PC-3 (cell line): ENCODE results near the gene RAD51C. TPM values are rescaled to one million over a fixed set of nuclear protein-coding genes. Genes with fewer than 3 reads are reported as not detected.

Experiments
- ATAC-seq: fragments of 200-7000 bp; cut with Tn5 transposase; 2 replicates; pipeline ENCODE4 v1.9.1; 2020; ENCODE audit warnings: mild to moderate bottlenecking, moderate library complexity
- BruUV-seq: library from RNA; stranded (reverse); fragments of 400-500 nt; replicated peaks from 2 replicates; lab custom pipeline; 2021; lab: Mats Ljungman, UMichigan
- CTCF ChIA-PET: fragments of 300-600 bp; sonication (Branson Sonifier 250); formaldehyde crosslinking; loops from one replicate; lab custom pipeline; 2022; ENCODE audit warnings: antibody characterized with exemption; lab: Charles Lee
- POLR2A ChIA-PET: fragments of 300-600 bp; sonication (Branson Sonifier 250); formaldehyde crosslinking; loops from one replicate; lab custom pipeline; 2022; ENCODE audit warnings: antibody characterized with exemption; ENCODE audit not compliant: unreplicated experiment; lab: Charles Lee
- DNase-seq: peaks from one replicate; pipeline ENCODE4 v3.0.0-alpha.2; 2015
- H2AFZ ChIP-seq: fragments of 300-600 bp; sonication (generic); 2 replicates; pipeline ENCODE4 v1.6.0; 2016; ENCODE audit warnings: antibody characterized with exemption, low read length
- H3F3A ChIP-seq: fragments of 300-600 bp; sonication (generic); one replicate; pipeline ENCODE4 v1.6.0; 2017; ENCODE audit warnings: antibody characterized with exemption, low read length, control low read depth, mild to moderate bottlenecking; ENCODE audit not compliant: unreplicated experiment
- H3K27ac ChIP-seq: fragments of 300-600 bp; sonication (generic); 2 replicates; pipeline ENCODE4 v1.5.1; 2016; ENCODE audit warnings: mild to moderate bottlenecking, low read length
- H3K27me3 ChIP-seq: fragments of 300-600 bp; sonication (generic); 2 replicates; pipeline ENCODE4 v1.6.1; 2016; ENCODE audit warnings: low read length, mixed read lengths
- H3K36me3 ChIP-seq: fragments of 300-600 bp; sonication (generic); 2 replicates; pipeline ENCODE4 v1.6.1; 2016; ENCODE audit warnings: low read depth, mixed run types, low read length, mixed read lengths
- H3K4me1 ChIP-seq: fragments of 300-600 bp; sonication (generic); 2 replicates; pipeline ENCODE4 v1.5.1; 2016; ENCODE audit warnings: low read length; ENCODE audit not compliant: insufficient read depth
- H3K4me2 ChIP-seq: fragments of 300-600 bp; sonication (generic); 2 replicates; pipeline ENCODE4 v1.6.0; 2016; ENCODE audit warnings: low read length
- H3K4me3 ChIP-seq: fragments of 300-600 bp; sonication (generic); 2 replicates; pipeline ENCODE4 v1.5.1; 2016; ENCODE audit warnings: mild to moderate bottlenecking, low read length, mixed read lengths
- H3K79me2 ChIP-seq: fragments of 300-600 bp; sonication (generic); 2 replicates; pipeline ENCODE4 v1.6.1; 2017; ENCODE audit warnings: low read length, mixed read lengths
- H3K9ac ChIP-seq: fragments of 300-600 bp; sonication (generic); 2 replicates; pipeline ENCODE4 v1.6.0; 2016; ENCODE audit warnings: mild to moderate bottlenecking, low read length
- H3K9me2 ChIP-seq: fragments of 300-600 bp; sonication (generic); replicated peaks from 2 replicates; pipeline ENCODE4 v1.6.1; 2016; ENCODE audit warnings: mixed run types, low read length, mixed read lengths
- H3K9me3 ChIP-seq: fragments of 300-600 bp; sonication (generic); 2 replicates; pipeline ENCODE4 v1.6.1; 2016; ENCODE audit warnings: low read length, mixed read lengths
- H4K20me1 ChIP-seq: fragments of 300-600 bp; sonication (generic); 2 replicates; pipeline ENCODE4 v1.6.1; 2016; ENCODE audit warnings: low read length, mixed read lengths
- CTCF ChIP-seq: fragments of 300-600 bp; sonication (generic); conservative IDR thresholded peaks from 2 replicates; pipeline ENCODE4 v1.5.1; 2017; ENCODE audit warnings: antibody characterized with exemption, low read depth, mild to moderate bottlenecking, low read length
- EZH2 ChIP-seq: fragments of 300-600 bp; sonication (generic); IDR thresholded peaks from one replicate; pipeline ENCODE4 v1.6.1; 2017; ENCODE audit warnings: antibody characterized with exemption, mild to moderate bottlenecking, low read length; ENCODE audit not compliant: unreplicated experiment
- EZH2phosphoT487 ChIP-seq: fragments of 300-600 bp; sonication (generic); IDR thresholded peaks from 2 replicates; pipeline ENCODE4 v1.6.1; 2018; ENCODE audit warnings: mild to moderate bottlenecking, antibody characterized with exemption, low read length, borderline replicate concordance
- intact Hi-C: fragments of 100-400 bp; cut with micrococcal nuclease; formaldehyde crosslinking; loops from 2 replicates; pipeline ENCODE4 v1.9.0; 2023
- total RNA-seq: library from RNA; depleted of rRNA; stranded (reverse); fragments of >200 nt; gene quantifications from 2 replicates; pipeline ENCODE4 v1.2.3, GENCODE V29; 2014

The RAD51C gene
- total RNA-seq, 1 experiment from 2014 or later = 71.1 TPM

- no peaks in the 10 kb centered on the region for H4K20me1 ChIP-seq
- H3K9me3 ChIP-seq = no peaks in the 10 kb centered on the region
- intact Hi-C loops = loop anchor here (1.0 to 2.0 kb wide), 2 partner anchors 9 to 37 kb away; no protein-coding TSS in a partner anchor
- H3K4me3 ChIP-seq = peak overlapping the region; percentile 20; the same call in 1 of the 2 replicates
- H2AFZ ChIP-seq = 0 out of 2 replicates have a peak overlapping the region, but pooled peaks have one; percentile 14
- CTCF ChIA-PET = no interaction called here
- H3K36me3 ChIP-seq = no peaks in the 10 kb centered on the region
- no peaks in the 10 kb centered on the region for H3K79me2 ChIP-seq
- peak overlapping the region; percentile 87 for H3K9ac ChIP-seq
- H3F3A ChIP-seq = peaks cover 10% of the 10 kb centered on the region
- peak overlapping the region; percentile 92 for H3K27ac ChIP-seq
- peak; percentile 87 for DNase-seq
- H3K9me2 ChIP-seq = no peaks in the 10 kb centered on the region
- H3K4me1 ChIP-seq = peaks cover 47% of the 10 kb centered on the region
- BruUV-seq = no TSS peak
- peak; percentile 74 for ATAC-seq
- no peaks in the 10 kb centered on the region for H3K27me3 ChIP-seq
- POLR2A ChIA-PET = interaction anchor here (0.6 to 0.7 kb wide), 2 partner anchors 36 to 37 kb away, joined by 4 to 8 read pairs; no protein-coding TSS in a partner anchor
- TF ChIP-seq EZH2phosphoT487 = no peak
- TF ChIP-seq CTCF = no peak
- TF ChIP-seq EZH2 = no peak
- peak overlapping the region; percentile 97 for H3K4me2 ChIP-seq
Measured at GRCh38 chr17:58667934-58668597, 24.3 kb upstream of the RAD51C start.

GRCh38 chr17:58668598-58668935 is 23.8 kb upstream of the RAD51C start:
- peak overlapping the region; percentile 14; the same call in 1 of the 2 replicates for H2AFZ ChIP-seq

More at GRCh38 chr17:58668598-58668935, 23.8 kb upstream of the RAD51C start:
- CTCF ChIA-PET = no interaction called here
- H3K9me2 ChIP-seq = no peaks in the 10 kb centered on the region
- no peak for ATAC-seq
- no peaks in the 10 kb centered on the region for H3K9me3 ChIP-seq
- intact Hi-C loops = no loop called here
- peaks cover 10% of the 10 kb centered on the region for H3F3A ChIP-seq
- H3K4me2 ChIP-seq = peak overlapping the region; percentile 97
- POLR2A ChIA-PET = interaction anchor here (0.6 kb wide), 1 partner anchor 37 kb away, joined by 4 read pairs; no protein-coding TSS in a partner anchor
- H3K79me2 ChIP-seq = no peaks in the 10 kb centered on the region
- DNase-seq = peak; percentile 33
- TF ChIP-seq EZH2 (no peak), EZH2phosphoT487 (no peak), CTCF (no peak)
- H3K4me1 ChIP-seq = peaks cover 47% of the 10 kb centered on the region
- no peaks in the 10 kb centered on the region for H3K36me3 ChIP-seq
- peak overlapping the region; percentile 87 for H3K9ac ChIP-seq
- BruUV-seq = no TSS peak
- no peaks in the 10 kb centered on the region for H4K20me1 ChIP-seq
- 0 out of 2 replicates have a peak overlapping the region, but pooled peaks have one; percentile 1 for H3K4me3 ChIP-seq
- no peaks in the 10 kb centered on the region for H3K27me3 ChIP-seq
- H3K27ac ChIP-seq = peak overlapping the region; percentile 92
